Measurements from ENCODE around the gene ST8SIA1.

DNA sequence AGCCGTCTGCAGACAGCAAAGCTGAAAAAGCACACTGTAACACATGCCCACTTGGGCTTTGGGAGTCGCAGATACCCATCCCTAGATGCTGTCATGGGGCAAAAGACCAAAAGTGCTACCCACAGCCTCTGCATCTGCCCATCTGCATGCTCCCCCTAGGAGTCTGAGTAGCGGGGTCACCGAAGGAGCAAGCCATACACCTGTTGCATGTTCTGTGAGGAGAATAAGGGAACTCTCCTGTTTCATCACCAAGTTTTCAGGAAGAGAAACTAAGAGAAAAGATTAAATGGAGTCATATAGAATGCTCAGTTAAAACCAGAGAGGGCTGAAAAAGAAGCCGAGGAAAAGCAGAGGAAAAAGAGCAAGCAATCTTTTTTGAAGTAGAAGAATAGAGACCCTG lies 13.7 kb upstream of the ST8SIA1 start:
- TF ChIP-seq, protein P1, sequence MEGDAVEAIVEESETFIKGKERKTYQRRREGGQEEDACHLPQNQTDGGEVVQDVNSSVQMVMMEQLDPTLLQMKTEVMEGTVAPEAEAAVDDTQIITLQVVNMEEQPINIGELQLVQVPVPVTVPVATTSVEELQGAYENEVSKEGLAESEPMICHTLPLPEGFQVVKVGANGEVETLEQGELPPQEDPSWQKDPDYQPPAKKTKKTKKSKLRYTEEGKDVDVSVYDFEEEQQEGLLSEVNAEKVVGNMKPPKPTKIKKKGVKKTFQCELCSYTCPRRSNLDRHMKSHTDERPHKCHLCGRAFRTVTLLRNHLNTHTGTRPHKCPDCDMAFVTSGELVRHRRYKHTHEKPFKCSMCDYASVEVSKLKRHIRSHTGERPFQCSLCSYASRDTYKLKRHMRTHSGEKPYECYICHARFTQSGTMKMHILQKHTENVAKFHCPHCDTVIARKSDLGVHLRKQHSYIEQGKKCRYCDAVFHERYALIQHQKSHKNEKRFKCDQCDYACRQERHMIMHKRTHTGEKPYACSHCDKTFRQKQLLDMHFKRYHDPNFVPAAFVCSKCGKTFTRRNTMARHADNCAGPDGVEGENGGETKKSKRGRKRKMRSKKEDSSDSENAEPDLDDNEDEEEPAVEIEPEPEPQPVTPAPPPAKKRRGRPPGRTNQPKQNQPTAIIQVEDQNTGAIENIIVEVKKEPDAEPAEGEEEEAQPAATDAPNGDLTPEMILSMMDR (conservative IDR thresholded peaks at IDR 0.05 in 1 of 2, IDR thresholded peaks at IDR 0.05 in 1 of 2; ENCODE audit: extremely low read depth in 1 of 2, insufficient read depth in 1 of 2, low read depth in 1 of 2, low read length in 2 of 2): no peak
- TF ChIP-seq EZH2 (IDR thresholded peaks at IDR 0.05; ENCODE audit: borderline replicate concordance, low read length): no peak
